Ovary (tissue), 9 donors: ENCODE data around the gene TNFAIP3. TPM values are rescaled to one million over a fixed set of nuclear protein-coding genes. Genes with fewer than 3 reads are reported as not detected.

Experiments used
- DNase-seq, 5 donors: peaks; one replicate each; pipeline ENCODE4 v3.0.0-alpha.2; 2019 to 2020
- H3K27ac ChIP-seq, 2 donors: fragments of 200-600 bp; one replicate each; pipeline versions ENCODE4 v1.5.1 to v1.8.0; 2019 to 2022
- H3K27me3 ChIP-seq: fragments of 200-600 bp; one replicate; pipeline ENCODE4 v1.8.0; 2022
- H3K36me3 ChIP-seq: fragments of 200-600 bp; sonication (generic); one replicate; pipeline ENCODE4 v1.5.1; 2019
- H3K4me1 ChIP-seq: one replicate; pipeline ENCODE4 v1.8.1; 2013; ENCODE audit warnings: mild to moderate bottlenecking, moderate library complexity; ENCODE audit not compliant: insufficient read depth
- H3K4me3 ChIP-seq: fragments of 200-600 bp; sonication (generic); one replicate; pipeline ENCODE4 v1.5.1; 2017
- H3K9me3 ChIP-seq, 2 donors: fragments of 200-600 bp in 1 of 2; sonication (generic) in 1 of 2; one replicate each; pipeline versions ENCODE4 v1.5.1 to v1.8.1; 2013 to 2019; ENCODE audit warnings: mild to moderate bottlenecking in 1 of 2, moderate library complexity in 1 of 2
- EP300 ChIP-seq: sonication (generic); formaldehyde crosslinking; IDR thresholded peaks from one replicate; pipeline ENCODE4 v1.6.1; 2017; ENCODE audit warnings: antibody characterized with exemption
- POLR2A ChIP-seq: fragments of 450-650 bp; IDR thresholded peaks from one replicate; pipeline ENCODE4 v1.6.1; 2017; ENCODE audit warnings: antibody characterized with exemption, mild to moderate bottlenecking, moderate library complexity
- WGBS, 3 donors: extraction: QIAGEN DNeasy Blood & Tissue Kit in 1 of 3; methylation state at CpG; one replicate each; pipeline versions ENCODE4 v1.1.5 to v1.1.7; 2013 to 2017; 5-methylcytosine and 5-hydroxymethylcytosine counted together
- intact Hi-C, 4 donors: fragments of 100-400 bp; cut with DNase I; formaldehyde crosslinking; loops; one replicate each; pipeline versions ENCODE4 v1.11.0 to v1.15.1; 2022 to 2023
- polyA plus RNA-seq, 2 donors: library from polyadenylated mRNA; stranded (reverse); fragments of 200-250 nt in 1 of 2; fragments of 350-450 nt in 1 of 2; fragmentation: Illumina TruSeq in 1 of 2; extraction: RNeasy Lipid Tissue Mini Kit (QIAGEN cat#74804) in 1 of 2; gene quantifications; one replicate each; pipeline ENCODE4 v1.2.3, GENCODE V29; 2013 to 2014
- total RNA-seq, 7 donors: library from RNA; depleted of rRNA in 2 of 7; stranded (reverse); fragments of >200 nt in 2 of 7; fragmentation: NEBNext Ultra II Directional in 3 of 7; extraction: Animal tissue kit (Norgen Biotek cat#: 25700) in 3 of 7; gene quantifications; one replicate each; pipeline versions ENCODE4 v1.1.0 to v1.2.4, GENCODE V29; 2016 to 2023
- TF ChIP-seq, protein P1 (sequence below), 3 donors: fragments of 450-650 bp in 2 of 3; fragments of 200-600 bp in 1 of 3; IDR thresholded peaks; one replicate each; pipeline versions ENCODE4 v1.5.1 to v1.8.0; 2016 to 2022; ENCODE audit warnings: antibody characterized with exemption in 3 of 3, mild to moderate bottlenecking in 1 of 3
- donor health status: DM: no; HTN: no; CAD: no; lungs with moderate emphysema.
- donor health status: DM: no; HTN: no; CAD: no.
- donor health status: Bipolar disorder and iron deficiency.
- donor health status: DM: yes; HTN: yes; CAD: no.
- donor health status: DM: no; HTN: no; CAD: no.
- donor health status: DM: yes; HTN: yes; CAD: no.

Gene TNFAIP3
- total and polyA plus RNA-seq, 9 donors, result 35.4 to 206 (median 96.6) TPM

- H3K4me3 ChIP-seq, result no peak overlapping the region
- TF ChIP-seq, protein P1, sequence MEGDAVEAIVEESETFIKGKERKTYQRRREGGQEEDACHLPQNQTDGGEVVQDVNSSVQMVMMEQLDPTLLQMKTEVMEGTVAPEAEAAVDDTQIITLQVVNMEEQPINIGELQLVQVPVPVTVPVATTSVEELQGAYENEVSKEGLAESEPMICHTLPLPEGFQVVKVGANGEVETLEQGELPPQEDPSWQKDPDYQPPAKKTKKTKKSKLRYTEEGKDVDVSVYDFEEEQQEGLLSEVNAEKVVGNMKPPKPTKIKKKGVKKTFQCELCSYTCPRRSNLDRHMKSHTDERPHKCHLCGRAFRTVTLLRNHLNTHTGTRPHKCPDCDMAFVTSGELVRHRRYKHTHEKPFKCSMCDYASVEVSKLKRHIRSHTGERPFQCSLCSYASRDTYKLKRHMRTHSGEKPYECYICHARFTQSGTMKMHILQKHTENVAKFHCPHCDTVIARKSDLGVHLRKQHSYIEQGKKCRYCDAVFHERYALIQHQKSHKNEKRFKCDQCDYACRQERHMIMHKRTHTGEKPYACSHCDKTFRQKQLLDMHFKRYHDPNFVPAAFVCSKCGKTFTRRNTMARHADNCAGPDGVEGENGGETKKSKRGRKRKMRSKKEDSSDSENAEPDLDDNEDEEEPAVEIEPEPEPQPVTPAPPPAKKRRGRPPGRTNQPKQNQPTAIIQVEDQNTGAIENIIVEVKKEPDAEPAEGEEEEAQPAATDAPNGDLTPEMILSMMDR (IDR thresholded peaks at IDR 0.05), result no peak
- TF ChIP-seq POLR2A (no peak), EP300 (no peak)
- H3K9me3 ChIP-seq, result no peaks in the 10 kb centered on the region
- 29 to 30% (median 30%) methylated on average over 4 of the region's 4 CpGs for WGBS, 3 donors
- no peaks in the 10 kb centered on the region for H3K36me3 ChIP-seq
- H3K27ac ChIP-seq, result peak overlapping the region in 1 of 2 donors; percentile 11
- DNase-seq, result no peak
- intact Hi-C loops, result no loop called here
- H3K4me1 ChIP-seq, result no peaks in the 10 kb centered on the region
- H3K27me3 ChIP-seq, result no peaks in the 10 kb centered on the region
Measured at GRCh38 chr6:137849181-137849980, 17.7 kb upstream of the TNFAIP3 start.

GRCh38 chr6:137849981-137850714 is 16.9 kb upstream of the TNFAIP3 start:
- WGBS, 3 donors, result 67 to 76% (median 69%) methylated on average over 5 of the region's 5 CpGs
- Histone ChIP-seq H3K27me3 (no peaks in the 10 kb centered on the region), H3K4me1 (no peaks in the 10 kb centered on the region), H3K4me3 (no peak overlapping the region), H3K27ac (no peak overlapping the region), H3K36me3 (no peaks in the 10 kb centered on the region), H3K9me3 (no peaks in the 10 kb centered on the region)
- intact Hi-C loops, result no loop called here
- DNase-seq, result no peak
- TF ChIP-seq EP300, result no peak
- TF ChIP-seq, protein P1 (IDR thresholded peaks at IDR 0.05), result no peak
- no peak for TF ChIP-seq POLR2A

DNA sequence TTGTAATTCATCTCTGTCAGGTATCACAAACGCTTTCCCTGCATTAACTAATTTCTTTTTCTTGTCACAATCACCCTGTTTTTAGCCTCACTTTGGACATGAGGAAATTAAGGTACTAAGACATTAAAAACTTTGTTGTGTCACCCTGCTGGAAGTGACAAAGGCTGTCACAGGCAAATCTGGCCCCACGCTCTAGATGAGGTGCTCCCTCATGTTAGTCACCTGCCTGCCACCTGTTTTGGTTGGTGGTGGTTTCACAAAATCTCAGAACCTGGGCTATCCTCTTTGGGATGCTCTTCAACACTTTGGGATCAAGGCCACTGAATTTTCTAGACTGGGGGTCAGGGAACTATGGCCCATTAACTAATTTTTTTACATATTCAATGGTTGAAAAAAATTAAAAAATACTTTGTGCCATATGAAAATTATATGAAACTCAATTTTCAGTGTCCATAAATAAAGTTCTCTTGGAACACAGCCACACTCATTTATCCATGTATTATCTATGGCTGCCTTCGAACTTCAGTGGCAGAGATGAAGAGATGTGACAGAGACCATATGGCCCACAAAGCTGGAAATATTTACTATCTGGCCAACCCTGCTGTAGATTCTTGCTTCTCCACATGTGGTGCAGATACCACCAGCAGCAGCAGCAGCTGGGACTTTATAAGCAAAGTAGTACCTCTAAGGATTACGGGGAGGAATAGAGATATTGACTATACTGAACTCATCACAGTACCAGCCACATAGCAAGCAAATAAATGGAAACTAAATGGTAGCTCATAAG is 16.1 kb upstream of the TNFAIP3 start:
- 61 to 80% (median 66%) methylated on average over 4 of the region's 4 CpGs for WGBS, 3 donors

DNA sequence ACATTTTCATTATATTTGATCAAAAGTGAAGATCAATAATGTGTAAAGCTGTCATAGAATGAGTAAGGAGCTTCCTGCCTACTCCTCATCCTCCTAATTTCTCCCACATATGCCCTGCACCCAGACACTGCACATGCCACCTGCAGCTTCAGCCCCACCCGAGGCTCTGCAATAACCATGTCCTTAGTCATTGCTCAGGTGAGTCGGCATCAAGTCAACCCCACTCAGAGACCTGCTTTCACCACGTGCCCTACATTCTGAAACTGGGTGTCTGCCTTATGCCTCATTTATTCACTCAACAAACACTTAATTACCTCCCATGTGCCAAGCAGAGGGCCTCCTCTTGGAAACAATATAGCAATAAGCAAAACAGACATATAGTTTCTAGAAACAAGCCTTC is 15.4 kb upstream of the TNFAIP3 start:
- Histone ChIP-seq H3K36me3 (no peaks in the 10 kb centered on the region), H3K27me3 (no peaks in the 10 kb centered on the region), H3K4me3 (no peak overlapping the region), H3K9me3 (no peaks in the 10 kb centered on the region), H3K4me1 (no peaks in the 10 kb centered on the region), H3K27ac (no peak overlapping the region)
- WGBS, 3 donors, result 93 to 96% (median 94%) methylated on average over 3 of the region's 3 CpGs
- intact Hi-C loops, result no loop called here
- TF ChIP-seq, protein P1 (IDR thresholded peaks at IDR 0.05), result no peak
- DNase-seq, result no peak

More for the DNA sequence above, 16.1 kb upstream of the TNFAIP3 start:
- TF ChIP-seq EP300, result no peak
- TF ChIP-seq, protein P1 (IDR thresholded peaks at IDR 0.05), result no peak
- no peak for TF ChIP-seq POLR2A
- H3K4me3 ChIP-seq, result no peak overlapping the region
- no peak for DNase-seq
- no peaks in the 10 kb centered on the region for H3K9me3 ChIP-seq
- intact Hi-C loops, result no loop called here
- H3K36me3 ChIP-seq, result no peaks in the 10 kb centered on the region
- no peak overlapping the region for H3K27ac ChIP-seq
- H3K27me3 ChIP-seq, result no peaks in the 10 kb centered on the region
- no peaks in the 10 kb centered on the region for H3K4me1 ChIP-seq
